HG02885 (cell line): Measurements from ENCODE around the gene TSPAN12.
A peak's percentile ranks its signal among the peaks of the same experiment; 100 is the strongest.

ENCODE experiments used
- ATAC-seq: cut with Tn5 transposase; IDR thresholded peaks from one replicate; pipeline ENCODE4 v1.9.1; 2021; ENCODE audit warnings: mild to moderate bottlenecking; ENCODE audit not compliant: unreplicated experiment, poor library complexity

TSPAN12 gene

DNA sequence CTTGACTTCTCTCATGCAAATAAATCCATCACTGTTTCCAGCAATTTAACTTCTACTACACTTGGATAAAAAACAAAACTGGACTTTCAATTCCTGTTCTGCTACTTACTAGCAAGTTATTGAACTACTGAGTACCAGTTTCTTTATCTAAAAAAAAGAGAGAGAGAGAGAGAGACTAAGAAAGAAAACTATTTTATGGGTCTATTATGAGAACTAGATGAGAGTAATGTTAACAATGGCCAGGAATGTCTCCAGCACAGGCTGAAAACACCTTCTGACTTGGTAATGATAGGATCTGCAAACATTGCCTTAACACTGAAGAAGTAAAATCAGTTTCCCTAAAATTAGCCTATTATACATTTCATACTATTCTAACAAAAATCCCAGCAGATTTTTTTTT is 5.2 kb downstream of the TSPAN12 start:
- ATAC-seq = no peak

DNA sequence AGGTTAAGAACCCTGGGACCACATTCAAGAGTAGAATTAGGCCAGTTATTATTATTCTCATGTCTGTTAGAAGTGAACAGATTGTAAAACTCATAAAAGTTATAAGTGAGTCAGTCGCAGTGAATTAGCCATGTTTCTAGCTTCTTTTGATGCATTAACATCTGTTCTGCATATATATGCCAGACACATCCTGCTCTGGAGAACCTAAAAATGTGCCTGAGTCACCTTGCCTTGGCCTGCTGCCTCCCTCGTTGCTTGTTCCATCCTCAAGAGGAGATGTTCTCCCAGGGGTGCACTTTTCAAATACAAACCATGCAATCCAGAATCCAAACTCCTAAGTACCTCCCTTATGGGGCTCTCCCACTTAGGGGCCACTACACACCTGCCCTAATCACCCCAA is 14.8 kb downstream of the TSPAN12 start:
- ATAC-seq = no peak

DNA sequence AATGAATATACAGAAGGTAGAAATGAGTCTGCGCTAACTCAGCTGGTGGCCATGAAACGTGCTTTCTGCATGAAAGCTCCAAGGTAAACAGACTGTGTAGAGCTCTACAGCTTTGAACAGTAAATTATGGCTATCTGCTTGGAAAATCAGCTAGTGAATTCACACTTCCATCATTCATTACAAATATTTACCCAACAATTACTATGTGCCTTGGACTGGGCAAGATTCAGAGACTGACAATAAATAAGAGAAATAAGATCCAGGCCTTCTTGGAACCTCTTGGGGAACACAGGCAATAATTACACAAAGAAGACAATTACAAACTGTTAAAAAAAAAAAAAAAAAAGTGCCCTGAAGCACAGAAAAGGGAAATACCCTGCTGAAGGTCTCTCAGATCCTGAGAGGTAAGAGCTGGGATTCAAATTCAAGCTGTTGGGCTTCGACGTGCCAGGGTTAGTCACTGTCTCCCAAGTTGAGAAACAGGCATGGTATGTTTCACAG is 15.8 kb downstream of the TSPAN12 start:
- no peak for ATAC-seq

DNA sequence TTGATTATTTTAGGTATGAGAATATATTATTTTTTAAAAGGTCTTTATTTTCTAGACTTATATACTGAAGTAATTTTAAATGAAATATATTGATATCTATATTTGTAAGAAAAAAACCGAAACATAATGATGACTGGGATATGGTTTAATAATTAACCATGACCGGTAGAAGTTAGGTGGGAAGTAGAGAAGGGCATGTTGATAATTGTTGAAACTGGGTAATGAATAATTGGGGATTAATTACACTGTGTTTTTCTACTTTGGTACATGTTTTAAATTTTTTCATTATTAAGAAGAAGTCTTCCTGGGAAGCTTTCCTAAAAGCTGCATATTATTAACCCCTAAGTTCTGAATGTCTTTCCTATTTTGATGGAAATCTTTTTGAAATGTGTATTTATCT is 16.3 kb downstream of the TSPAN12 start:
- ATAC-seq = no peak

DNA sequence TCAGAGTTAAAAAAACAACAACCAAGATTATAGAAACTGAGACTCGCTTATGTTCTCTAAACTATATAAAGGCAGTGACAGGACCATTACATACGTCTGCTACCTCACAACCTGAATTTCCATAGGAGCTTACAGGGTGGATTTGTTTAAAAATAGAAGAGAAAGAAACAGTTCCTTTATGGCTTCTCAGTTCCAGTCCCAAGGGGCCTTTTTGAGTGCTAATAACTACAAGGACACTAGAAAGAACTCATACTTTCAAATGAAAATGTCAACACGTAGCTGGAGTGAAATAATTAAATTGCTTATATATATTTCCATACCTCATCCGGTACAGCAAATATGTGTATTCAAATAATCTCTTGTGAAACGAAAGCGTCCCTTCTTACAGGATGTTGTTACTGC is 19.7 kb downstream of the TSPAN12 start:
- peak; percentile 77 for ATAC-seq

DNA sequence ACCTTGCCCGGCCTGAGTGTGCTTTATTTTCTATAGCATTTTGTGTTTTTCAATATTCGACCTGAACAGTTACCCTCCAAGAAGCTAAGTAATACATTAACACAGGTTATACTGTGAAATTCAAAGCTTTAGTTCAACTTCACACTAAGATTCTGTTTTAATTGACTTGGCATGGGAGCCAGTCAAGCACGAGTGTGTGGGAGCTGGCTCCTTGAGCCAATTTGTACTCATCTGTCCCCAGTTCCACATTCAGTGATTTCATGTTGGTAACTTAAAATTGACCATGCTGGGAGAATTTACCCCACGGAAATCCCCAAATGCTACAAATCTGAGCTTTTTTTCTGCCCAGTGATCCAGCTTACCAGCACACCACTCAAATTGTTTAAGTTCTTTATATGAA is 20.3 kb downstream of the TSPAN12 start:
- peak; percentile 46 for ATAC-seq

DNA sequence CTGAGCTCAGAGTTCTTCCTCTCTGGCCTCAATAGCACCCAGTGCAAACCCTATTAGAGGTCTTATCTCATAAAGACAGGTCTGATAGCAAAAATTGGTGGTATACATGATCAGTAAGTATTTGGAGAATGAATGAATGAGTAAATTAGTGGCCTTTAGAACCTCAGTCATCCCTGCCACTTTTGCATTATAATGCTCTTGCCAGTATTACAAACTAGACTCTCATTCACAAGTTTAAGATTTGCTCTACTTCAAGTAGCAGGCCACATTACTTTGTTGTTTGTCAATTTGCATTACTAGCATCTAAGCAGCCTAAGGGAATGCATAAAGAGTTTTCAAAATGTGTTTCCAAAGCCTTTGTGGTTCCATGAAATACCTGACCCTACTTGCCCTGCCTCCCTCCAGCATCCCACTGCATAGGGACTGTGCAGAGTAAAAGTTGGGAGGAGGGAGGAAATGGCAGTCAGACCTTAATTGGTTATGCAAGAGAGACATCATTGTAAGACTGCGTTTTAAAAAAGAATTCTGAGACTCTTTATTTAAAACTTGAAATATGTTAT is 21.3 kb downstream of the TSPAN12 start:
- ATAC-seq = no peak

DNA sequence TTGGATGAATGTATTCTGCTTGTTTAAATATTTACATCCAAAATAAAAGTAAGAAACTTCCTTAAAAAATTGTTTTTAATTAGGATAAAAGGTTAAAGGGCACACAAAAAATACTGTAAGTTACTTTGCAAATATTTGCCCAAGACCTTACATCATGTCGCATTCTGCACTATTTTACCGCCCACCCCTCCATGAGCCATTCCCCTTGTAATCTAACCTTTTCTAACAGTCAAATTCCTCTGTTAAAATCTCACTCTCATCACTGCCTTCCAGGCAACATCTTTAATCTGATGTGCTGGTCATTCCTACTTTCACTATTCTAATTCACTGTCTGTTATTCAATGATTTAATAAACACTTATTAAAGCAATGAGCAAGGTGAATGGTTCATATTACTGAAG is 23.2 kb downstream of the TSPAN12 start:
- no peak for ATAC-seq

DNA sequence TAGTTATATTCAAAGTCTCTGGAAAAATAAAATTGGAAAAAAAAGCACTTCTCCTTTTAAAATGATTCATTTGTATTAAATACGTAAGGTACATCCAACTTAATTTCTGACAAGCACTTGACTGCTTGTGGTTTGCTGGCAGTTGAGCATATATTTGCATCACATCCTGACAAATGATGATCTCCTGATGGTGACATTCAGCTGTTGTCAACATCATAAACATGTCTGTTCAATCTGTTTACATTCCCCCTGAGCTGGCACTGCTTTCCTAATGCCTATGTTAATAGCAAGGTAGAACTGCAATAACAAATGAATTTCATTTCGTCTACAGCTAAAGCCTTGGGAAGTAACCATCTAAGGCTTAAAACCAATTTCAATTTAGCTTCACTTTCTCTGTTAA is 24.4 kb downstream of the TSPAN12 start:
- ATAC-seq = no peak

DNA sequence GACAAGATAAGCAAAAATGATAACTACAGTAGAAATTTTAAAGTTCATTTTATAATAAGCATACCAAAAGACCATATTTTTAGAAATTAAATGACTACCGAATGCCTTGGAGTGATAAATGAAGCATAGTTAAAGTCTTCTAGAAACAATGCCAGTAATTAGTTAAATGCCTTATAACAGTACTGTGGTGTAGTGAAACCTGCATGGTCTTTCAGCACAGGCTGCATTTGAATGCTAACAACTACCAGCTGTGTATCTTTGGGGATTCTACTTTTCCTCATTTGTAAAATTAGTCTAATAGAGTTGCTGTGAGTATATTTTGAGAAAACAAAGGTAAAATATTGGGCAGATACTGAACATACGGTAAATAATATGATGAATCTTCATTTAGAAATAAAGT is 25.1 kb downstream of the TSPAN12 start:
- ATAC-seq = no peak

DNA sequence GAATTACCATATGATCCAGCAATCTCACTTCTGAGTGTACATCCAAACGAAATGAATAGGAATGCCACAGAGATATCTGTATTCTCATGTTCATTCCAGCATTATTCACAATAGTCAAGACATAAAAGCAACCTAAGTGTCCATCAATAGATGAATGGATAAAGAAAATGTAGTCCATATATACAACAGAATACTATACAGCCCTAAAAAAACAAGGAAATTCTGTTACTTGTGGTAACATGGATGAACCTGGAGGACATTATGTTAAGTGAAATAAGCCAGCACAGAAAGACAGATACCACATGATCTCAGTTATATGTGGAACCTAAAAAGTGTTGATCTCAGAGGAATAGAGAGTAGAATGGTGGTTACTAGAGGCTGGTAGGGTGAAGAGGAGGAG is 26.7 kb downstream of the TSPAN12 start:
- no peak for ATAC-seq

DNA sequence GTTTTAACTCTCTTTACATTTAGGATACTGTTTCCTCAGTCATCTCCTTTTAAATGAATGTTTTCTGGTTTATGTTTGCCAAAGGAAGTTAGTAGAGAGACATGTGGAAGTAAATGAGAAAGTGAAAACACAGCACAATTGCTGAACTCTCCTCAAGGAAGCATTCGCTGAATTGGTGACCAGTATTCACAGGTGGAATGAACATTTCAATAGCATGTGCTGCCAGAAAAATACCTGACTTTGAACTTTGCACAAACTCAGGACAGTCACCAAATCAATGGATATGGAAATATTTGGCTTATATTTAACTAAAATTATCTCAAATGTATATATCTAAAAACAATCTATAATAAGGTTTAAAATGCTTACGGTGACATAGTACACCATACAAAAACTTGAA is 28.5 kb downstream of the TSPAN12 start:
- no peak for ATAC-seq

DNA sequence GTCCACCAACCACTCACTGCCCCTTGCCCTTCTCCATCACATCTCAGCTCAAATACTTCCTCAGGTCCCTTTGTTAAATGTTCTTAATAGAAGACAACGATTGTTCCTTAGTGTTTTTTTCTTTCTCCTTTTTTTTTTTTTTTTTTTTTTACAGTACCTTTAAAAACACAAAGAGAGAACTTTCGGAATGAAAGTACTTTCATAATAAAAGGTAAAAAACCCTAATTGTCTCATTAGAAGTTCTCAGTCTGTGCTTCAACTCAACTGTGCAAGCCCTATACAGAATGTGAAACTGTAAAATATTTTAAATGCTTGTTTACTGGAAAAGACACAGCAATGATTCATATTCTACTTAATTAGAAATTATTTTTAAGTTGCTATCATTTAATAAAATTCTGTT is 29.4 kb downstream of the TSPAN12 start:
- ATAC-seq = no peak

DNA sequence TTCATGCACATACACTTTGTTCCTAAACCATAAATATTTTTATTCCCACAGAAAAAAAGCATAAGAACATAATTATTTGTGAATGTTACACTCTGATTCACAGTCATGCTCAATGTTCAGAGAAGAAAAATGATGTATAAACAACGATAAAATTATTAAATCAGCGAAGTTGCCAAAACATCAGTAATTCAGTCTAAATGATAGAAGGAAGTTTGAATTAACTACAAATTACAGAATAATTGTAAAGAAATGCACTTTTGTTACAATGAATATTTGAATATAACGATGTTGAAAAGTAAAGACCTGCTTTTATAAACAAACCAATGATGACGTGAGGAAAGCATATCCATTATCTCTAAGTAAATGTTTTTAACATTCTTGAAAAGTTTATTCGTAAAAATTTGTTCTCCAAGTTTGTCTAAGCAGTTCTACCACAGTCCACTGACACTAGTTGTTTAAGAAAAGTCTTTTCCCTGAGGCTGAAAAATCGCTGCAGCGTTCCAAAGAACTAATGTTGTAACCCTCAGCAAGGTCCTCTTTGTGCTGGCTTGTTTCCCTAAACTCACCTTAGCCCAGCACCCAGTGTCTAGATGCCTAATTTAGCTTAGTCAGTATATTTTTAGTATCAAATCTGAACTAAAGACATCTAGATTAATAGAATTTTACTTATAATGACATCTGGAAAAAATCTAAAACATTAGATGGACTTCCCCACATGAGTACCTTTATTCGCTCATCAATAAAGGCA is 30.4 kb downstream of the TSPAN12 start:
- no peak for ATAC-seq

DNA sequence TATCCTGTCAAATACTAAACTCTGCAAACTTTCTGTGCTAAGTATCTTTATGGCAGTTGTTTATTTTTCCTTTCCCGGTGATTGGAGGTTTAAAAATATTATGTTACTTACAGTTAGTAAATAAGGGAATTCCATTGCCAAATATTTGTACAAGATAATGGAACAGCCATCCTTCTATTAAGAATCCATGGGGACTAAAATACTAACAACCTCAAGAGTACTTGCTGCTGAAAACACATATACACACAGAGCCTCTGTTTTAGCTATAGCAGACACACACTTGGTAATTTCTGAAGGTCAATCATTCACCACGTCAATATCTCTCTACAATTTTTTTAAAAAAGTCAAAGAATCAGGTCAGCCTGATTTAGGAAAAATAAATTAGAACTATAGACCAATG is 32.4 kb downstream of the TSPAN12 start:
- ATAC-seq = no peak

DNA sequence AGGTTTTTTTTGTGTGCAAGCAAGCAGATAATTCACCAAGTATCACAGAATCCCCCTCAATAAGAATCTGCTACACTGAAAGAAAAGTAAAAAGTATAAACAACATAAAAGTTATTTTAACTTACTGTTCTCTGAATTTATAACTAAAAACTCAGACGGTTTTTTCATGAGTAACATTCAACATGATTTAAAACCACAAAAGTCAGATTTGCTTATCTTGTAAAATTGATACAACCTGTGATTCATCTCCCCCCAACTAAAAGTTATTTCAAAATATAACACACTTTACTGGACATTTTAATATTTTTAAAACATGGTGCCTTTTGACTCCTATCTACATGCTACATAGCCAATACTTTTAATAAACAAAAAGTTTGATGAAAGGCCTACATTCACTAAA is 32.8 kb downstream of the TSPAN12 start:
- ATAC-seq = no peak

DNA sequence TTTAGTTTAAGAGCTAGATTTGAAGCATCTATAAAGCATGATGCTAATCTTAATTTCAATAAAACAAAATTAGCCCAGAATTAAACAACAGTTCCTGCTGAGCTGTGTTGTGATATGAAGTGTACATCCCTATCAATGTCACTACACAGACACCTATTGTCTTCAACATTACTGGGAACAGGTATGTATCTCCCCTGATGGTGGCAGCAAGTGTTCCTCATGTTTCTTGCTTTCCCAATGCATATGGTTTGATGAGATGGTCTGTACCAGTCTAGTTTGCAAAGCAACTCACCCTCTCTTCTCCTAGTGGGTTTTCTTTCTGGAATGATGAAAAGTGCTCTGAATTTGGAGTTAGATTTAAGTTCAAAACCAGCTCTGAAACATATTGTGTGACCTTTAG is 38.1 kb downstream of the TSPAN12 start:
- peak; percentile 46 for ATAC-seq

DNA sequence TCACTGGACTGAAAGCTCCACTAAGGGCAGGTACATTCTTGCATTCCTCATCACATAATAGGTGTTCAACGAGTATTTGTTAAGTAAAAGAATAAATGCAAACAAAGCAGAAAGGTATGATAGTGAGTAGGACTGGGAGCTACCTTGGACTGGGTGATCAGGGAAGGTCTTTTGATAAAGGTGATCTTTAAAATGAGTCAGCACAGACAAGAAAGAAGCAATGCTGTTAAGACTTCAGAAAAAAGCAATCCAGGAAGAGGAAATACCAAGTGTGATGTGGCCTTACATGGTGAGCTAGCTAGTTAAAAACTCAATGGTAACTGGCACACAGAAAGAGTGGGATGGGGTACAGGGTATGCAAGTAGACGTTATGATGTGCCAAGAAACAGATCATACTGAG is 40.1 kb downstream of the TSPAN12 start:
- ATAC-seq = no peak

DNA sequence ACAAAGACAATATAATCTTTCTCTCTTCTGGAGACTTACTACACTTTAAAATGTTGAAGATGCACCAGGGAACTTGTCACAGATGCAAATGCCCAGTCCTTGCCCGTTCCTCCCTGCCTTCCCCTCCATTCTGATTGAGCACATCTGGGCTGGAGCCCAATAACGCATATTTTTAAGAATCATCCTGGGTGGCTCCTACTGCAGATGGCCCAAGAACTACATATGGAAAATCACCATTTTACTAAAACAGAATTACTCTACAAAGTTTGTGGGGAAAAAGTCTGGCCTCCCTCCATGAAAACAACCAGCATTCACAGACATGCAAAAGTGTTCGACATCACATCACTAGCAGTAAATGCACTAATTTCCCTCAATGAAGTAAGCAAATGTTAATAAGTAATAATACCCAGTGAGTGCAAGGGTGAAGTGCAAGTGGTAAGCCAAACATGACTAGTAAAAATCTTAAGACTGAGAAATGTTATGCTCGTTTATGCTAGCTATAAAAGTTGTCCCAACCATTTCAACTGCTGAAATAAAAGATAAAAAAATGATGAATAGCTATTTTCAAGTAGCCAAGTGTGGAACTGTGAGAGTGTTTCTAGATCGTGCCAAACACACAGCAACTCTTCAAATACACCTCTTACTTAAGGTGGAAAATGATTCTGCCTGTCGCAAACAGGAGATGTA is 43.5 kb downstream of the TSPAN12 start:
- no peak for ATAC-seq

DNA sequence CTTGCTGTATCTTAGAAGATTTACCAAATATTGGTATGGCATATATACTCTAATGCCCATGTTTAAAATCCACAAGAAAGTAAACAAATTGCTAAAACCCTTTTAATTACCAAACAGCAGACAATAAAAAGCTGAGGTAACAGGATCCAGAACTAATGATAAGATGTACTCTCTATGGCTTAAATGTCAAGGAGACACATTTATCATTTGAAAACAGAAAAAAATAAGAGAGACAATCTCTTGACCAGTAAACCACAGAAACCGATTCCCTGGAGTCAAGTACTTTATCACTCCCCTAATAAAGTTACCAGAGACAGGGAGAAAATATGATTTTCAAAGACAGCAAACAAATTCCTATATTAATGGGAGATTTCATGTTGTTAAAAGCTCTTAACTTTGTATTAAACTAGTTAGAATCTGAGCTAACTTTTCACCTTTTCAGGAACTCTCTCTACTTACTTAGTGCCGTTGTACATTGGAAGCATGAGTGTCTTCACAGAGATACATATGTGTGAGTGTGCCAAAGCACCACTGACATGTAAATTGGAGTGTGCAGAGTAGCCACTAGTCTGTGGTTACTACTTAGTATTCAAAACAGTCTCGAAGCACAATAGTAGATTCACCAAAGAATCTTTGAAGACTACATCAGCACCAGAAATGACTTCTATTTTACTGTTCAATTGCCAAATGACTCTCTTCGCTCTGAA is 44.2 kb downstream of the TSPAN12 start:
- ATAC-seq = no peak

DNA sequence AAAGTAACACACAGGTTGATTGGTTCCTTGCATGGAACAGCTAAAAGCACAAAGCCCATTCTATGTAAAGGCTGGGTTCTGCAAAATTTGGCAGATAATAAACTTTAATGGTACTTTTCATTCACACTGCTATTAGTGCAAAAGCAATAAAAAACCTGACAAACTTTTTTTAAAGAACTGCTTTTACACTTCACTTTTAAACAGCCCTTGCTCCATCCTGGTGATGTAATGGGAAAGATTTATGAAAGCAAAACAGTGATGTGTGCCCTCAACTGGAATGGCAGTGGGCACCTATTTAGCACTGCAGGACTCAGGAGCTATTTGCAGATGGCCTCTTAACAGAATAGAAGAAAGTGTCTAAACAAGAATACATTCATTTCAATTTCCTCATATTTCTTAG is 44.9 kb downstream of the TSPAN12 start:
- no peak for ATAC-seq
